Hepatocyte (in vitro differentiated cells): Measurements from ENCODE around the gene IRAG1. TPM values are rescaled to one million over a fixed set of nuclear protein-coding genes. Genes with fewer than 3 reads are reported as not detected.

Experiments used
- DNase-seq: peaks from one replicate; pipeline ENCODE4 v3.0.0-alpha.2; 2016; ENCODE audit warnings: low spot score
- H2AFZ ChIP-seq: fragments of 200-600 bp; sonication (generic); 2 replicates; pipeline ENCODE4 v1.6.0; 2016; ENCODE audit warnings: antibody characterized with exemption, mild to moderate bottlenecking
- H3K27ac ChIP-seq: fragments of 200-600 bp; sonication (generic); 2 replicates; pipeline ENCODE4 v1.5.1; 2016; ENCODE audit warnings: mild to moderate bottlenecking
- H3K27me3 ChIP-seq: fragments of 200-600 bp; sonication (generic); 2 replicates; pipeline ENCODE4 v1.6.1; 2016
- H3K36me3 ChIP-seq: fragments of 200-600 bp; sonication (generic); replicated peaks from 2 replicates; pipeline ENCODE4 v1.5.1; 2016; ENCODE audit warnings: low read depth; ENCODE audit not compliant: insufficient read depth
- H3K4me1 ChIP-seq: fragments of 200-600 bp; sonication (generic); 2 replicates; pipeline ENCODE4 v1.5.1; 2016; ENCODE audit warnings: mild to moderate bottlenecking, moderate library complexity; ENCODE audit not compliant: insufficient read depth
- H3K4me2 ChIP-seq: fragments of 200-600 bp; sonication (generic); 2 replicates; pipeline ENCODE4 v1.6.0; 2016
- H3K4me3 ChIP-seq: fragments of 200-600 bp; sonication (generic); 2 replicates; pipeline ENCODE4 v1.5.1; 2016; ENCODE audit warnings: mild to moderate bottlenecking
- H3K79me2 ChIP-seq: fragments of 200-600 bp; sonication (generic); 2 replicates; pipeline ENCODE4 v1.6.0; 2017; ENCODE audit warnings: mild to moderate bottlenecking
- H3K9me2 ChIP-seq: fragments of 200-600 bp; sonication (generic); replicated peaks from 2 replicates; pipeline ENCODE4 v1.6.0; 2017; ENCODE audit warnings: mild to moderate bottlenecking; ENCODE audit not compliant: insufficient read depth
- H3K9me3 ChIP-seq: fragments of 200-600 bp; sonication (generic); 2 replicates; pipeline ENCODE4 v1.5.1; 2016; ENCODE audit warnings: low read depth, mild to moderate bottlenecking
- H4K20me1 ChIP-seq: fragments of 200-600 bp; sonication (generic); 2 replicates; pipeline ENCODE4 v1.6.0; 2016; ENCODE audit warnings: mild to moderate bottlenecking; ENCODE audit not compliant: insufficient read depth, poor library complexity, severe bottlenecking
- CTCF ChIP-seq: fragments of 200-600 bp; sonication (generic); IDR thresholded peaks from 2 replicates; pipeline ENCODE4 v1.5.1; 2016; ENCODE audit warnings: antibody characterized with exemption, mild to moderate bottlenecking; ENCODE audit not compliant: poor library complexity
- EZH2 ChIP-seq: fragments of 200-600 bp; sonication (generic); IDR thresholded peaks from 2 replicates; pipeline ENCODE4 v1.6.1; 2016; ENCODE audit warnings: antibody characterized with exemption, mild to moderate bottlenecking, borderline replicate concordance
- EZH2phosphoT487 ChIP-seq: fragments of 200-600 bp; sonication (generic); IDR thresholded peaks from one replicate; pipeline ENCODE4 v1.6.1; 2018; ENCODE audit warnings: antibody characterized with exemption, mild to moderate bottlenecking, low read depth, moderate library complexity; ENCODE audit not compliant: unreplicated experiment, severe bottlenecking
- WGBS: methylation state at CpG from one replicate; pipeline ENCODE4 v1.1.6; 2016; ENCODE audit warnings: low lambda C conversion rate; ENCODE audit errors: missing lambda C conversion rate; 5-methylcytosine and 5-hydroxymethylcytosine counted together
- polyA plus RNA-seq: library from polyadenylated mRNA; unstranded; fragments of >200 nt; fragmentation: Nextera tagmentation; extraction: Ambion mirVana; gene quantifications from 2 replicates; pipeline ENCODE4 v1.2.1, GENCODE V29; 2016
- small RNA-seq: library from RNA; depleted of rRNA; stranded (forward); fragments of <200 nt; gene quantifications from one replicate; pipeline ENCODE3, GENCODE V24; 2014
- total RNA-seq: library from RNA; depleted of rRNA; stranded (reverse); fragments of >200 nt; gene quantifications from 2 replicates; pipeline ENCODE4 v1.2.3, GENCODE V29; 2014

IRAG1 gene
- total and polyA plus RNA-seq, 2 experiments from 2014 or later, result 3.1 to 5.7 TPM

GRCh38 chr11:10646681-10647355 lies 46.7 kb downstream of the IRAG1 start:
- no peak for DNase-seq
- Histone ChIP-seq H2AFZ (no peak overlapping the region), H3K36me3 (no peaks in the 10 kb centered on the region), H3K4me3 (no peak overlapping the region), H4K20me1 (no peaks in the 10 kb centered on the region), H3K9me3 (no peaks in the 10 kb centered on the region), H3K79me2 (no peaks in the 10 kb centered on the region), H3K27ac (no peak overlapping the region), H3K4me2 (no peak overlapping the region), H3K4me1 (no peaks in the 10 kb centered on the region), H3K27me3 (no peaks in the 10 kb centered on the region), H3K9me2 (no peaks in the 10 kb centered on the region)
- WGBS, result 94% methylated on average over 8 of the region's 8 CpGs
- no peak for TF ChIP-seq CTCF
- no peak for TF ChIP-seq EZH2
- TF ChIP-seq EZH2phosphoT487, result no peak

- Histone ChIP-seq H3K79me2 (no peaks in the 10 kb centered on the region), H3K27me3 (no peaks in the 10 kb centered on the region), H3K9me3 (no peaks in the 10 kb centered on the region), H3K27ac (no peak overlapping the region), H4K20me1 (no peaks in the 10 kb centered on the region), H2AFZ (no peak overlapping the region), H3K36me3 (no peaks in the 10 kb centered on the region), H3K4me2 (no peak overlapping the region), H3K9me2 (no peaks in the 10 kb centered on the region), H3K4me1 (no peaks in the 10 kb centered on the region), H3K4me3 (no peak overlapping the region)
- DNase-seq, result no peak
- TF ChIP-seq EZH2phosphoT487, result no peak
- TF ChIP-seq CTCF, result no peak
- TF ChIP-seq EZH2, result no peak
Measured at GRCh38 chr11:10646005-10646404, 47.5 kb downstream of the IRAG1 start.

- no peak overlapping the region for H3K27ac ChIP-seq
- no peaks in the 10 kb centered on the region for H3K4me1 ChIP-seq
Measured at GRCh38 chr11:10645212-10645795, 48.3 kb downstream of the IRAG1 start.

More at GRCh38 chr11:10645212-10645795, 48.3 kb downstream of the IRAG1 start:
- no peaks in the 10 kb centered on the region for H3K79me2 ChIP-seq
- H2AFZ ChIP-seq, result no peak overlapping the region
- H3K9me2 ChIP-seq, result no peaks in the 10 kb centered on the region
- WGBS, result 92% methylated on average over 6 of the region's 6 CpGs
- no peaks in the 10 kb centered on the region for H3K36me3 ChIP-seq
- DNase-seq, result no peak
- H3K9me3 ChIP-seq, result no peaks in the 10 kb centered on the region
- H4K20me1 ChIP-seq, result no peaks in the 10 kb centered on the region
- H3K4me2 ChIP-seq, result no peak overlapping the region
- TF ChIP-seq EZH2phosphoT487 (no peak), CTCF (no peak), EZH2 (no peak)
- H3K4me3 ChIP-seq, result no peak overlapping the region
- no peaks in the 10 kb centered on the region for H3K27me3 ChIP-seq

Small RNA genes within 50 kb of the gene (small RNA-seq; reads per million reads assigned to genes)
- not detected for gene RF00019

Other genes with a start within 250 kb of the IRAG1 start
- 3.4 and 4.1 TPM in 2 replicates for gene AMPD3, start 238.5 kb downstream of the IRAG1 start, total RNA-seq
- gene AMPD3, start 238.5 kb downstream of the IRAG1 start, polyA plus RNA-seq, result 1.8 and 3.6 TPM in 2 replicates
- 31.1 and 32.9 TPM in 2 replicates for gene RNF141, start 152.6 kb downstream of the IRAG1 start, total RNA-seq
- gene RNF141, start 152.6 kb downstream of the IRAG1 start, polyA plus RNA-seq, result 20.7 and 21.2 TPM in 2 replicates
- gene LYVE1, start 125.1 kb downstream of the IRAG1 start, total RNA-seq, result 4.5 and 9.1 TPM in 2 replicates
- gene LYVE1, start 125.1 kb downstream of the IRAG1 start, polyA plus RNA-seq, result 2.9 and 4.3 TPM in 2 replicates
- 28.0 and 29.1 TPM in 2 replicates for gene CTR9, start 57.5 kb upstream of the IRAG1 start, total RNA-seq
- 23.6 and 24.4 TPM in 2 replicates for gene CTR9, start 57.5 kb upstream of the IRAG1 start, polyA plus RNA-seq
- 605 and 638 TPM in 2 replicates for gene EIF4G2, start 115.2 kb upstream of the IRAG1 start, total RNA-seq
- gene EIF4G2, start 115.2 kb upstream of the IRAG1 start, polyA plus RNA-seq, result 452 and 503 TPM in 2 replicates
- gene ZBED5, start 164.3 kb upstream of the IRAG1 start, total RNA-seq, result 39.5 and 46.2 TPM in 2 replicates
- gene ZBED5, start 164.3 kb upstream of the IRAG1 start, polyA plus RNA-seq, result 29.3 and 30.5 TPM in 2 replicates